ENCODE measurements around the gene RALGDS. TPM values are rescaled to one million over a fixed set of nuclear protein-coding genes. Genes with fewer than 3 reads are reported as not detected.

Gene RALGDS
- total and polyA plus RNA-seq, 9 of the 15 experiments (the other 6 are each of a cell fraction or from before 2014, with no cell fraction given) = 0.75 to 43.3 (median 27.1) TPM

GRCh38 chr9:133163504-133164172 is 42.6 kb upstream of the RALGDS start, which contains the start of gene GBGT1 (continued):
- TF ChIP-seq PKNOX1 (IDR thresholded peaks at IDR 0.05) = peak; percentile 52
- peak; percentile 89; the same call in 1 of the 2 replicates for TF ChIP-seq TGIF2 (CRISPR knock-in tag; IDR thresholded peaks at IDR 0.05)
- TF ChIP-seq SIN3A (IDR thresholded peaks at IDR 0.05; ENCODE audit: borderline replicate concordance in 2 of 2, control insufficient read depth in 1 of 2, low read depth in 2 of 2, low read length in 2 of 2) = peak in 1 of 2 experiments; percentile 23; a peak in 1 of 4 replicates
- no peak for TF ChIP-seq ZNF311 (CRISPR knock-in tag; IDR thresholded peaks at IDR 0.05)
- TF ChIP-seq ZFPM2 (CRISPR knock-in tag; IDR thresholded peaks at IDR 0.05) = no peak
- no peak for TF ChIP-seq KDM1A (IDR thresholded peaks at IDR 0.05)
- TF ChIP-seq SAP30 (IDR thresholded peaks at IDR 0.05; ENCODE audit: borderline replicate concordance, insufficient read depth, low read depth, low read length, poor library complexity, severe bottlenecking) = peak; percentile 33
- TF ChIP-seq NR2F6 (CRISPR knock-in tag; IDR thresholded peaks at IDR 0.05) = no peak
- peak; percentile 54; the same call in 1 of the 2 replicates for TF ChIP-seq ETS1 (conservative IDR thresholded peaks at IDR 0.05; ENCODE audit: control insufficient read depth, low read depth, low read length)
- TF ChIP-seq, protein P1, sequence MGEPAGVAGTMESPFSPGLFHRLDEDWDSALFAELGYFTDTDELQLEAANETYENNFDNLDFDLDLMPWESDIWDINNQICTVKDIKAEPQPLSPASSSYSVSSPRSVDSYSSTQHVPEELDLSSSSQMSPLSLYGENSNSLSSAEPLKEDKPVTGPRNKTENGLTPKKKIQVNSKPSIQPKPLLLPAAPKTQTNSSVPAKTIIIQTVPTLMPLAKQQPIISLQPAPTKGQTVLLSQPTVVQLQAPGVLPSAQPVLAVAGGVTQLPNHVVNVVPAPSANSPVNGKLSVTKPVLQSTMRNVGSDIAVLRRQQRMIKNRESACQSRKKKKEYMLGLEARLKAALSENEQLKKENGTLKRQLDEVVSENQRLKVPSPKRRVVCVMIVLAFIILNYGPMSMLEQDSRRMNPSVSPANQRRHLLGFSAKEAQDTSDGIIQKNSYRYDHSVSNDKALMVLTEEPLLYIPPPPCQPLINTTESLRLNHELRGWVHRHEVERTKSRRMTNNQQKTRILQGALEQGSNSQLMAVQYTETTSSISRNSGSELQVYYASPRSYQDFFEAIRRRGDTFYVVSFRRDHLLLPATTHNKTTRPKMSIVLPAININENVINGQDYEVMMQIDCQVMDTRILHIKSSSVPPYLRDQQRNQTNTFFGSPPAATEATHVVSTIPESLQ (CRISPR knock-in tag; IDR thresholded peaks at IDR 0.05) = 0 out of 2 replicates have a peak, but pooled peaks have one; percentile 26
- TF ChIP-seq, protein P2, sequence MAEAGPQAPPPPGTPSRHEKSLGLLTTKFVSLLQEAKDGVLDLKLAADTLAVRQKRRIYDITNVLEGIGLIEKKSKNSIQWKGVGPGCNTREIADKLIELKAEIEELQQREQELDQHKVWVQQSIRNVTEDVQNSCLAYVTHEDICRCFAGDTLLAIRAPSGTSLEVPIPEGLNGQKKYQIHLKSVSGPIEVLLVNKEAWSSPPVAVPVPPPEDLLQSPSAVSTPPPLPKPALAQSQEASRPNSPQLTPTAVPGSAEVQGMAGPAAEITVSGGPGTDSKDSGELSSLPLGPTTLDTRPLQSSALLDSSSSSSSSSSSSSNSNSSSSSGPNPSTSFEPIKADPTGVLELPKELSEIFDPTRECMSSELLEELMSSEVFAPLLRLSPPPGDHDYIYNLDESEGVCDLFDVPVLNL (CRISPR knock-in tag; IDR thresholded peaks at IDR 0.05; ENCODE audit: low read depth) = 0 out of 2 replicates have a peak, but pooled peaks have one; percentile 27
- TF ChIP-seq TARDBP (IDR thresholded peaks at IDR 0.05) = no peak
- TF ChIP-seq TBP (optimal IDR thresholded peaks at IDR 0.05; ENCODE audit: low read depth, low read length) = peak; percentile 61
- TF ChIP-seq NUFIP1 (IDR thresholded peaks at IDR 0.05; ENCODE audit: partially characterized antibody) = no peak
- TF ChIP-seq PHF20 (IDR thresholded peaks at IDR 0.05; ENCODE audit: partially characterized antibody) = peak; percentile 63
- TF ChIP-seq RNF219 (CRISPR knock-in tag; IDR thresholded peaks at IDR 0.05) = no peak
- no peak for TF ChIP-seq CC2D1A (IDR thresholded peaks at IDR 0.05)
- TF ChIP-seq TOE1 (IDR thresholded peaks at IDR 0.05; ENCODE audit: borderline replicate concordance) = 0 out of 2 replicates have a peak, but pooled peaks have one; percentile 36
- no peak for TF ChIP-seq TOE1 (CRISPR knock-in tag; IDR thresholded peaks at IDR 0.05; ENCODE audit: borderline replicate concordance, low read depth)
- TF ChIP-seq NFIC (IDR thresholded peaks at IDR 0.05) = peak; percentile 24; the same call in 1 of the 2 replicates
